Measurements from ENCODE around the gene RAD21L1.

RAD21L1 gene

GRCh38 chr20:1225783-1226654 is at the start of gene RAD21L1:
Gene RAD21L1 (plus strand): TSS chr20:1226044. CDS start chr20:1228454, 2,410 bp downstream.
- peak; percentile 85 for DNase-seq

DNA sequence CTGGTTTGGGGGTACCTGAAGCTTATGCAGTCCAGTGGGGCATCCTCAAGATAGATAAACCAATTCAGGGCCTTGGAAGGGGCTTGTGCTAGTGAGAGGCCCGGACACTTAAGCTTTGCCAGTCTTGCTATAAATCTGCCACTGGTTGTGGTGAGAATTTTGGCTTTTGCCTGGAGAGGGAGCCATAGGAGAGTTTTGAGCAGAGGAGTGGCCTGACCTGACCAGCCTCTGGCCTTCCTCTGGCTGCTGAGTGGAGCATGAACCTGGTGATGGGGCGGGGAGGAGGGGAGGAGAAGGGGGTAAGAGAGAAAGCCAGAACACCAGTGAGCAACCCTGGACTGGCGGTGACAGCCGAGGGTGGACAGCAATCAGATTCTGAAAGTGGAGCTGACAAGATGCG is 48.2 kb upstream of the RAD21L1 start:
- DNase-seq: peak; percentile 28

DNA sequence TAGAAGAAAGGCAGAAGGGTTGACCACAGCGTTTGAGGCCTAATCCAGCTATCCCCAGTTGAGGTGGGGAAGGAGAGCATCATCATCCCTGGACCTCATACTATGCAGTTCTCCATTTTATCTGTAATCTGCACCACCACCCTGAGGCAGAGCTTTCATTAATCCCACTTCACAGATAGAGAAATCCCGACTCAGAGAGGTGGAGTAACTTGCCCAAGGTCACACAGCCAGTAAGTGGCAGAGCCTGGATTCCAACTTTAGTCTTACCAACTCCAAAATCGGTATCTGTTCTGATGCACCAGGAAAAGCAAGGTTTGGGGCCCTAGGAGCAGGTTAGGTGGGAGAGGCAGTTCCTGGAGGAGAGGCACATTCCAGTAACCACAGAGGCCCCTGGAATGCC is 47.7 kb upstream of the RAD21L1 start:
- DNase-seq: no peak

GRCh38 chr20:1178623-1179022 is 47.2 kb upstream of the RAD21L1 start:
- DNase-seq: no peak

GRCh38 chr20:1180949-1181348 is 44.9 kb upstream of the RAD21L1 start:
- DNase-seq: no peak

GRCh38 chr20:1182106-1182505 is 43.7 kb upstream of the RAD21L1 start:
- DNase-seq: no peak

GRCh38 chr20:1183153-1183552 is 42.7 kb upstream of the RAD21L1 start:
- no peak for DNase-seq

DNA sequence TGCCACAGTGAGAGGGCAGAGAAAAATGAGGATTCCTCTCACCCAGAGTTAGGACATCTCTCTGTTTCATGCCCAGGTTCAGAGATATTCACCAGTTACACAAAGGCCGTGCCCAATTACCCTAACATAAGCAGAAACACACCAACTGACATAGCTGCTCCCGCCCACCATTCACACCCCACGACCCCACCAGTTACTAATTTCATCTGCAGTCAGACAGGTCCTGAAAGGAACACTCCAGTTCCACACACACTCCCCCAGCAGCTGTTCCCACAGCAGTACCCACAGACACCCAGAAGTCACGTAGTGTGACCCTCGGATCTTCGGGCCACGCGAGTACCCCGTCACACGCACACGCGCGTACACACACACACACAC is 41.6 kb upstream of the RAD21L1 start:
- no peak for DNase-seq

- no peak for DNase-seq
These were observed 41.1 kb upstream of the RAD21L1 start, which contains the start of gene TMEM74B for GRCh38 chr20:1184638-1185315. Gene TMEM74B (minus strand): TSS chr20:1184981. CDS start chr20:1183801, 1,180 bp downstream.

GRCh38 chr20:1185316-1185741 is 40.5 kb upstream of the RAD21L1 start:
- no peak for DNase-seq

DNA sequence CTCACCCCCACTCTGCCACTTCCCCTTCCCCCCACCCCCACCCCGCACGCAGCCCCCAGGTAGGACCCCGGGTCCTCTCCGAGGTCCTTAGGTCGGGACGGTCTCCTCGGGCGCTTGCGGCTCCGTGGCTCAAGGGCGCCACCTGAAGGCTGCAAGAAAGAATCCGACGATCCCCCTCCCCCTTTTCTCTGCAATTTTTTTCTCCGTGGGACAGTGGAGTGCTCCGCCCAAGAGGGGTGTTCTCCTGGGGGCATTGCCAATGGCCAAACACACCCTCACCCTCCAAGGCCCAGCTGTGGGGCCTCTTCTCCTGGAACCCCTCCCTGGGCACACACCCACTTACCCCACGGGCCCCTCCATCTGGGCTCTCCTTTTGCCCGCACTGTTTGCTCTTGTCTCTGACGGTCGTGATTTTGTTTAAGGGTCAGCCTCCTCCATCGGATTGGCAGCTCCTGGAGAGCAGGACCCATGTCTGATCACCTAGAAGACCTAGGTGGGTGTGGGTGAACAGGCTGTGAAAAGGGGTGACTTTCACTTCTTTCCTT is 40.0 kb upstream of the RAD21L1 start:
- peak; percentile 80 for DNase-seq

DNA sequence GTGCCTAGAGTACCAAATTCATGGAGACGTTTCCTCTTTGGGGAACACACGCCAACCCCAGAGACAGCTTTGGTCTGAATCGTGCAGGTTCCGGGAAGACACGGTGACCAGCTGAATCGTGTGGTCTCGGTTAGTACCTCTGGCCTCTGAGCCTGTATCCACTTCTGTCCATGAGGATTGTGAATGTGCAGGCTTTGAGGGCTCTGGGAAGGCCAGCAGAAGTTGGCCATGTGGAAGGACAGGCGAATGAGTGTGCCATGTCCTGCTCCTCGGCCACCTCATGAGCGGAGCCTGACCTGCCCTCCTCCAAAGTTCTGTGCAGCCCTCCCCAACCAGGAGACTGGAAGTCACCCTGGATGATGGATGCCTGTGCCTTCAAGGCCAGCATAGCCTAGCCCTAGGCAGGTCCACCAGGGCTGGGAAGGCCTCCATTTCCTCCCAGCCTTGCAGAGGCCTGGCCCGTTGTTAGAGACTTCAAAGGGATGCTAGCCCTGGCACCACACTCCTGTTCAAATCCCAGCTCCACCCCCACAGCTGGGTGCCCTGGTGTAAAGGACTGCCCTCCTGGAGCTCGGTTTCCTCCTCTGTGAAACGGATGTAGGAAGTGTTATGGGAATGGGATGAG is 39.4 kb upstream of the RAD21L1 start:
- no peak for DNase-seq

DNA sequence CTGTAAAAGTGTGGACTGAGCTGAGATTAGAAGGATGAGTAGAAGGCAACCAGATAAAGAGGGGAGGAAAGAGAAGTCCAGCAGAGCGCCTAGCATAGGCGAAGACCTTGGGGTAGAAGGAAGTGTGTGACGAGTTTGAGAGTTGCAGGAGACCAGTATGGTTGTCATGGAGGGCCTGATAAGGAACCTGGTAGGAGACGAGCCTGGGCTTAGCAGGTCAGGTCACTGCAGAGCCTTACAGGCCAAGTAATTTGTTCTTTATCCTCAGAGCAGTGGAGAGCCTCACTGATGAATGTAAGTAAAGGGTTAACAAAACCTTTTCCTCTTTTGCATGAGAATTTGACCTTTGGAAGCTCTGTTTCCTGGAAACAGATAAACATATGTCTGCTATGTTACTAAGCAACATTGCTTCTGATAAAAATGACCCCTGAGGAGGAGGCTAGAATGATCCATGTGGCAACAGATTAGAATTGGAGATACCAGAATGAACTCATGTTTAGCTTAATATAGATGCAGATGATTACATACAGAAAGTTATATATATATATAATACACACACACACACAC is 38.2 kb upstream of the RAD21L1 start:
- DNase-seq: peak; percentile 58

DNA sequence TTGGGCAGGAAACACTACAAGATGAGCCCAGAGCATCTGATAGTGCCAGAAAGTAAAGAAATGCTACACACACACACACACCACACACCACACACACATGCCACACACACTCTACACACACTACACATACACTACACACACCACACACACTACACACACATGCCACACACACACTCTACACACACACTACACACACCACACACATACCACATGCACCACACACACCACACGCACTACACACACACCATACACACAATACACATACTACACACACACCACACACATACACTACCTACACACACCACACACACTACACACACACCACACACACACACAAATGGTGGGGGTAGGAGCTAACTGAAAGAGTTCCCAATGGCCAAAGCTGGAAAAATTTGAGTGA is 37.5 kb upstream of the RAD21L1 start:
- no peak for DNase-seq

- no peak for DNase-seq
These were observed 36.0 kb upstream of the RAD21L1 start for GRCh38 chr20:1189827-1190226.

- DNase-seq: no peak
These were observed 35.0 kb upstream of the RAD21L1 start for GRCh38 chr20:1190847-1191246.

DNA sequence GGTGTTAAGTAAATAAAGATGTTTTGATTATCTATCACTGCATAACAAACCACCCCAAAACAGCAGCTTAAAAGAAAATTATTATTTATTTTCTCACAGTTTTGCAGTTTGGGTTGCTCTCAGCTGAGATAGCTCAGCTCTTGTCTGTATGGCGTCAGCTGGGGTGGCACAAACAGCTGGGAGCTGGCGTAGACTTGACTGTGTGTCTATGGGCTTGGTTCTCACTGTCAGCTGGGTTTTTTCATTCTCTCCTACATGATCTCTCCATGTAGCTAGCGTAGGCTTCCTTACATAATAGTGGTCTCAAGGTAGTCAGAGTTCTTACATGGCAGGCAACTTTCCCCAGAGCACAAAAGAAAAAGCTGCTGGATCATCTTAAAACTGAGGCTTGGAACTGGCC is 34.5 kb upstream of the RAD21L1 start:
- DNase-seq: no peak

DNA sequence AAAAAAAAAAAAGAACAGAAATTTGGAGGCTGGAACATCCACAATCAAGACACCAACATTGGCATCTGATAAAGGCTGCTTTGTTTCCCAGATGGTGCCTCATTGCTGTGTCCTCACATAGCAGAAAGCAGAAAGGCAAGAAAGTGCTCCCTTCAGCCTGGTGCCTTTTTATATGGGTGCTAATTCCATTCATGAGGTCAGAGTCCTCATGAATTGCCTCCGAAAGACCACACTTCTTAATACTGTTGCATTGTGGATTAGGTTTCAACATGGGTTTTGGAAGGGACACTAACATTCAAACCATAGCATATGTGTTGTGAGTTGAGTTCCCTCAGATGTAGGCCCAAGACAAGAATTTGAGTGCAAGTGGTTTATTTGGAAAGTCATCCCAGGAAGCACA is 30.6 kb upstream of the RAD21L1 start:
- DNase-seq: no peak

- DNase-seq: no peak
These were observed 29.2 kb upstream of the RAD21L1 start for GRCh38 chr20:1196634-1197033.

DNA sequence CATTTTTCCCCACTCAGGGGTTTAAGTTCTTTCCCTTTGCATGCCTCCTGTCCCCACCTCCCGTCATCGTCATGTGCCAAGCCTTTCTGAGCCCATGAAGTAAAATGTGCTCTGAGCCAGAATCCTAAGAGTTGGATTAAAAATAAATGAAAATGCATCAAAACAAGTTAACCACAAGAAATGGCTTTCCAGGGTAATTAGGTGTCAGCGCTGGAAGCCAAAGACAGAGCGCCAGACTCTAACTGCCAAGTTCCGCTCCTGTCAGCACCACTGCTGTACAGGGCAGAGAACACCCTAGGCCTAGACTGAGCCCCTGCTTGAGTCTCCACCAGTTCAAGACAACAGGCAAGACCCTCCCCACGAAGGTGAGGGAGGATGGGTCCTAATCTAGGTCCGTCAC is 28.0 kb upstream of the RAD21L1 start:
- DNase-seq: no peak

- no peak for DNase-seq
These were observed 27.1 kb upstream of the RAD21L1 start for GRCh38 chr20:1198751-1199150.

DNA sequence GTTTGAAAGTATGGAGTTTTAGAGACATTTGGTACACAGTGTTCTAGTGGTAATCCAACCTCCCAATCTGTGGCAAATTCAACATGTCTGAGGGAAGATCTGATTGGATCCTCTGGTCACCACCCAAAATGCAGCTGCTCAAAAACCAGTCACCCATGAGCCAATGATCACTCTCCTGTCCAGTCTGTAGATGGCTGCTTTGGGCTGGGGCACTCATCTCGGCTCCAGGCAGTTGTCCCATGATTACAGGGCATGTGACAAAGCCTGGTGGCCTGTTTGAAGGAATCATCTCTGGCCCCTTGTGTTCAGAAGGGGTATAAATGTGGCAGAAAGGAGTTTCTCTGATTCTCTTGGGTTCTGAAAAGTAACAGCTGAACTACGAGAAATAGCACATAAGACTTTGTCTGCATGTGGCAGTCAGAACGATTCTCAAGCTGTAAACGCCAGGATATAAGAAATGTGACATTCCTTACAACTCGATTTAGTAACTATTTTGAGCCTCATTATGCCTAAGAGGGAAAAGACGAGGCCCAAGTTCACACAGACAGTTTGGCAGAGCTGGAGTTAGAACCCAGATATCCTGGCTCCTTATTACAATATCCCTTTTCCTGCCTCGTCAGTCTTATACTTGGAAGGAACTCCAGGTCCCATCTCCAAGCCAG is 26.5 kb upstream of the RAD21L1 start:
- DNase-seq: no peak

- no peak for DNase-seq
These were observed 25.9 kb upstream of the RAD21L1 start for GRCh38 chr20:1199964-1200363.

All from hematopoietic multipotent progenitor cell treated with erythropoietin and hydrocortisone succinate and interleukin-3 and kit ligand, for 4 days (in vitro differentiated cells).